T-helper 2 cell treated with Interferon-gamma antibody and Interleukin-4, amounts not matched to agents 100 ng/mL and 5 ng/mL, for 36 hours (primary cell): ENCODE data around the gene BCORL1. TPM values are rescaled to one million over a fixed set of nuclear protein-coding genes. Genes with fewer than 3 reads are reported as not detected.

Source experiments
- intact Hi-C: fragments of 100-400 bp; cut with micrococcal nuclease; formaldehyde crosslinking; loops from one replicate; pipeline ENCODE4 v1.15.1; 2023
- total RNA-seq: library from RNA; stranded (reverse); gene quantifications from 2 replicates; pipeline ENCODE4 v1.2.3, GENCODE V29; 2022

BCORL1 gene
- total RNA-seq, 1 donor from 2014 or later = 7.4 TPM

GRCh38 chrX:129959493-129959832 is 23.0 kb upstream of the BCORL1 start:
- intact Hi-C loops = no loop called here

GRCh38 chrX:129961180-129962083 is 21.0 kb upstream of the BCORL1 start:
- intact Hi-C loops = loop anchor here (1.0 to 2.0 kb wide), 2 partner anchors 21 to 29 kb away; partner anchors contain the start of gene BCORL1

GRCh38 chrX:129963729-129964128 is 18.7 kb upstream of the BCORL1 start:
- intact Hi-C loops = no loop called here

GRCh38 chrX:129965166-129965565 is 17.3 kb upstream of the BCORL1 start:
- intact Hi-C loops = no loop called here

GRCh38 chrX:129968968-129969367 is 13.5 kb upstream of the BCORL1 start:
- intact Hi-C loops = no loop called here

GRCh38 chrX:129976441-129976840 is 6.0 kb upstream of the BCORL1 start:
- intact Hi-C loops = no loop called here

GRCh38 chrX:129979207-129979920 is 3.1 kb upstream of the BCORL1 start:
- intact Hi-C loops = no loop called here

GRCh38 chrX:129980001-129980401 is 2.4 kb upstream of the BCORL1 start:
- intact Hi-C loops = loop anchor here (5.0 to 10.0 kb wide), 3 partner anchors 138 to 373 kb away; partner anchors contain the start of gene ZDHHC9

- intact Hi-C loops = loop anchor here (5.0 to 10.0 kb wide), 3 partner anchors 138 to 373 kb away; partner anchors contain the start of gene ZDHHC9
Observed at GRCh38 chrX:129980540-129981199, 1.8 kb upstream of the BCORL1 start.

- intact Hi-C loops = loop anchor here (5.0 to 10.0 kb wide), 3 partner anchors 139 to 374 kb away; partner anchors contain the start of gene ZDHHC9
Observed at GRCh38 chrX:129981200-129981553, 1.3 kb upstream of the BCORL1 start.

GRCh38 chrX:129981752-129982299 is 609 bp upstream of the BCORL1 start:
- intact Hi-C loops = loop anchor here (1.0 to 10.0 kb wide), 11 partner anchors 21 to 375 kb away; partner anchors contain the start of genes ZDHHC9 and ZNF280C

- intact Hi-C loops = loop anchor here (2.0 to 10.0 kb wide), 5 partner anchors 141 to 376 kb away; partner anchors contain the start of genes ZDHHC9 and ZNF280C
Observed at GRCh38 chrX:129983575-129984110, 1.2 kb downstream of the BCORL1 start.

- intact Hi-C loops = loop anchor here (5.0 to 10.0 kb wide), 3 partner anchors 142 to 377 kb away; partner anchors contain the start of gene ZDHHC9
Observed at GRCh38 chrX:129984111-129984958, 1.9 kb downstream of the BCORL1 start.

- intact Hi-C loops = loop anchor here (10.0 kb wide), 1 partner anchor 203 kb away; no protein-coding TSS in a partner anchor
Observed at GRCh38 chrX:129987871-129988270, 5.4 kb downstream of the BCORL1 start.

- intact Hi-C loops = no loop called here
Observed at GRCh38 chrX:129992181-129992580, 9.7 kb downstream of the BCORL1 start.

GRCh38 chrX:129996120-129996519 is 13.7 kb downstream of the BCORL1 start:
- intact Hi-C loops = no loop called here

GRCh38 chrX:129997086-129997485 is 14.7 kb downstream of the BCORL1 start:
- intact Hi-C loops = no loop called here

GRCh38 chrX:129998021-129998420 is 15.6 kb downstream of the BCORL1 start:
- intact Hi-C loops = no loop called here

- intact Hi-C loops = no loop called here
Observed at GRCh38 chrX:130001893-130002292, 19.5 kb downstream of the BCORL1 start.

- intact Hi-C loops = no loop called here
Observed at GRCh38 chrX:130002541-130002940, 20.1 kb downstream of the BCORL1 start.
